HepG2 (cell line): Measurements from ENCODE around the gene CCDC57. TPM values are rescaled to one million over a fixed set of nuclear protein-coding genes. Genes with fewer than 3 reads are reported as not detected.

ENCODE experiments used
- ETS1 ChIP-seq: sonication (generic); formaldehyde crosslinking; IDR thresholded peaks from 2 replicates; pipeline ENCODE4 v1.4.0; 2020; ENCODE audit warnings: missing genetic modification reagents
- SOX13 ChIP-seq, 3 experiments: fragments of 450-650 bp in 1 of 3; sonication (generic) in 1 of 3; formaldehyde crosslinking in 1 of 3; IDR thresholded peaks in 2 of 3; conservative IDR thresholded peaks in 1 of 3; 2 replicates each; pipeline versions ENCODE4 v1.5.0 to v1.6.1; 2016 to 2020; ENCODE audit warnings: antibody characterized with exemption in 1 of 3, mild to moderate bottlenecking in 1 of 3, missing compliant biosample characterization in 1 of 3, missing genetic modification reagents in 1 of 3, moderate library complexity in 1 of 3
- TCF12 ChIP-seq, 2 experiments: fragments of 450-650 bp in 1 of 2; sonication (generic) in 1 of 2; formaldehyde crosslinking in 1 of 2; IDR thresholded peaks; 2 replicates each; pipeline versions ENCODE4 v1.6.1 to v1.8.0; 2017 to 2022; ENCODE audit warnings: antibody characterized with exemption in 1 of 2, mild to moderate bottlenecking in 1 of 2, missing genetic modification reagents in 1 of 2, moderate library complexity in 1 of 2
- ZBTB21 ChIP-seq: sonication (generic); formaldehyde crosslinking; IDR thresholded peaks from 2 replicates; pipeline ENCODE4 v1.4.0; 2020; ENCODE audit warnings: missing genetic modification reagents
- ZNF512B ChIP-seq: sonication (generic); formaldehyde crosslinking; IDR thresholded peaks from 2 replicates; pipeline ENCODE4 v1.5.1; 2020; ENCODE audit warnings: missing genetic modification reagents, mild to moderate bottlenecking, borderline replicate concordance
- ZNF552 ChIP-seq: sonication (generic); formaldehyde crosslinking; IDR thresholded peaks from 2 replicates; pipeline ENCODE4 v1.9.0; 2022; ENCODE audit warnings: missing genetic modification reagents, mild to moderate bottlenecking, borderline replicate concordance
- ZNF609 ChIP-seq: sonication (generic); formaldehyde crosslinking; IDR thresholded peaks from 2 replicates; pipeline ENCODE4 v1.4.0; 2020; ENCODE audit warnings: mild to moderate bottlenecking, missing genetic modification reagents, borderline replicate concordance
- polyA plus RNA-seq, 8 experiments: library from polyadenylated mRNA; depleted of rRNA in 3 of 8; stranded (reverse) in 7 of 8; unstranded in 1 of 8; fragments of >200 nt; fragmentation: Illumina TruSeq in 4 of 8; extraction: Trizol in 4 of 8; gene quantifications; 2 replicates each; pipeline versions ENCODE4 v1.2.1 to v1.2.3, GENCODE V29; 2011 to 2016; ENCODE audit warnings: low read depth in 4 of 8, missing spikeins in 1 of 8, mixed read lengths in 1 of 8; ENCODE audit not compliant: insufficient read depth in 1 of 8
- total RNA-seq, 5 experiments: library from RNA; depleted of rRNA; stranded (reverse); fragments of >200 nt; fragmentation: Illumina TruSeq; extraction: Trizol; gene quantifications; 2 replicates each; pipeline ENCODE4 v1.2.3, GENCODE V29; 2016; ENCODE audit warnings: low read depth in 1 of 5
- TF ChIP-seq, protein P1 (sequence below): sonication (generic); formaldehyde crosslinking; IDR thresholded peaks from 2 replicates; pipeline ENCODE4 v1.8.0; 2022; ENCODE audit warnings: missing genetic modification reagents, low read depth, mild to moderate bottlenecking, borderline replicate concordance
- TF ChIP-seq, protein P2 (sequence below): sonication (generic); formaldehyde crosslinking; IDR thresholded peaks from 2 replicates; pipeline ENCODE4 v1.4.0; 2020; ENCODE audit warnings: missing genetic modification reagents
- TF ChIP-seq, protein P3 (sequence below): sonication (generic); formaldehyde crosslinking; IDR thresholded peaks from 2 replicates; pipeline ENCODE4 v1.9.0; 2021; ENCODE audit warnings: missing genetic modification reagents, mild to moderate bottlenecking, borderline replicate concordance
- TF ChIP-seq, protein P4 (sequence below): sonication (generic); formaldehyde crosslinking; IDR thresholded peaks from 2 replicates; pipeline ENCODE4 v1.8.0; 2022; ENCODE audit warnings: missing genetic modification reagents, mild to moderate bottlenecking, inconsistent platforms, borderline replicate concordance

Gene CCDC57
- total and polyA plus RNA-seq, 2 of the 13 experiments (the other 11 are each of a cell fraction or from before 2014, with no cell fraction given) = 59.3 to 59.9 TPM

GRCh38 chr17:82225368-82226029, 12.9 kb upstream of the CCDC57 start (continued):
- TF ChIP-seq, protein P1, sequence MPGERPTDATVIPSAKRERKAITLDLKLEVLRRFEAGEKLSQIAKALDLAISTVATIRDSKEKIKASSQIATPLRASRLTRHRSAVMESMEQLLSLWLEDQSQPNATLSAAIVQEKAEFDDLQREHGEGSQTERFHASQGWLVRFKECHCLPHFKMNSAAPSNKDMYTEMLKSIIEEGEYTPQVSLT = no peak
- TF ChIP-seq ZBTB21 (CRISPR knock-in tag) = no peak
- TF ChIP-seq ETS1 (CRISPR knock-in tag) = no peak
- TF ChIP-seq TCF12 (IDR thresholded peaks at IDR 0.05) = no peak
- TF ChIP-seq TCF12 (CRISPR knock-in tag; IDR thresholded peaks at IDR 0.05) = no peak
- TF ChIP-seq ZNF609 (CRISPR knock-in tag) = no peak
- TF ChIP-seq, protein P2, sequence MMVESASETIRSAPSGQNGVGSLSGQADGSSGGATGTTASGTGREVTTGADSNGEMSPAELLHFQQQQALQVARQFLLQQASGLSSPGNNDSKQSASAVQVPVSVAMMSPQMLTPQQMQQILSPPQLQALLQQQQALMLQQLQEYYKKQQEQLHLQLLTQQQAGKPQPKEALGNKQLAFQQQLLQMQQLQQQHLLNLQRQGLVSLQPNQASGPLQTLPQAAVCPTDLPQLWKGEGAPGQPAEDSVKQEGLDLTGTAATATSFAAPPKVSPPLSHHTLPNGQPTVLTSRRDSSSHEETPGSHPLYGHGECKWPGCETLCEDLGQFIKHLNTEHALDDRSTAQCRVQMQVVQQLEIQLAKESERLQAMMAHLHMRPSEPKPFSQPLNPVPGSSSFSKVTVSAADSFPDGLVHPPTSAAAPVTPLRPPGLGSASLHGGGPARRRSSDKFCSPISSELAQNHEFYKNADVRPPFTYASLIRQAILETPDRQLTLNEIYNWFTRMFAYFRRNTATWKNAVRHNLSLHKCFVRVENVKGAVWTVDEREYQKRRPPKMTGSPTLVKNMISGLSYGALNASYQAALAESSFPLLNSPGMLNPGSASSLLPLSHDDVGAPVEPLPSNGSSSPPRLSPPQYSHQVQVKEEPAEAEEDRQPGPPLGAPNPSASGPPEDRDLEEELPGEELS = no peak
- TF ChIP-seq, protein P3, sequence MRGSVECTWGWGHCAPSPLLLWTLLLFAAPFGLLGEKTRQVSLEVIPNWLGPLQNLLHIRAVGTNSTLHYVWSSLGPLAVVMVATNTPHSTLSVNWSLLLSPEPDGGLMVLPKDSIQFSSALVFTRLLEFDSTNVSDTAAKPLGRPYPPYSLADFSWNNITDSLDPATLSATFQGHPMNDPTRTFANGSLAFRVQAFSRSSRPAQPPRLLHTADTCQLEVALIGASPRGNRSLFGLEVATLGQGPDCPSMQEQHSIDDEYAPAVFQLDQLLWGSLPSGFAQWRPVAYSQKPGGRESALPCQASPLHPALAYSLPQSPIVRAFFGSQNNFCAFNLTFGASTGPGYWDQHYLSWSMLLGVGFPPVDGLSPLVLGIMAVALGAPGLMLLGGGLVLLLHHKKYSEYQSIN = no peak
- TF ChIP-seq ZNF512B (CRISPR knock-in tag) = no peak
- no peak for TF ChIP-seq SOX13 (IDR thresholded peaks at IDR 0.05)
- TF ChIP-seq SOX13 (CRISPR knock-in tag; conservative IDR thresholded peaks at IDR 0.05 in 1 of 2, IDR thresholded peaks at IDR 0.05 in 1 of 2) = 0 out of 4 replicates have a peak, but pooled peaks of 1 of the 2 experiments have one; percentile 16
- TF ChIP-seq, protein P4, sequence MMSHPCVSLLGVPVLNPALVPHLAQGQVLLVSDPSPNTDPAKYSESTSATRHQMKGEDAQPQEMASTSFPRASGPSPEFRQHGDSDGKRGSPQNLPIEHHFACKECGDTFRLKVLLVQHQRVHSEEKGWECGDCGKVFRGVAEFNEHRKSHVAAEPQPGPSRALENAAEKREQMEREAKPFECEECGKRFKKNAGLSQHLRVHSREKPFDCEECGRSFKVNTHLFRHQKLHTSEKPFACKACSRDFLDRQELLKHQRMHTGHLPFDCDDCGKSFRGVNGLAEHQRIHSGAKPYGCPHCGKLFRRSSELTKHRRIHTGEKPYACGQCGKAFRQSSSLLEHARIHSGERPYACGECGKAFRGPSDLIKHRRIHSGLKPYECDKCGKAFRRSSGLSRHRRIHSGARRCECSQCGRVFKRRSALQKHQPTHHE (CRISPR knock-in tag) = no peak
- no peak for TF ChIP-seq ZNF552
